Gastrocnemius medialis (tissue), 4 donors: Measurements from ENCODE around the gene PSD. TPM values are rescaled to one million over a fixed set of nuclear protein-coding genes. Genes with fewer than 3 reads are reported as not detected.

ENCODE experiments used
- ATAC-seq, 2 donors: fragments of 150-250 bp; one replicate each; pipeline ENCODE4 v1.9.1; 2016
- DNase-seq, 2 donors: peaks; one replicate each; pipeline ENCODE4 v3.0.0-alpha.2; 2019
- H3K27ac ChIP-seq, 4 donors: fragments of 200-600 bp; sonication (generic); 1 replicate in 1 of 4; 2 replicates in 3 of 4; pipeline ENCODE4 v1.5.1; 2016 to 2018; ENCODE audit warnings: mild to moderate bottlenecking in 2 of 4, moderate library complexity in 1 of 4
- H3K27me3 ChIP-seq, 3 donors: fragments of 200-600 bp; sonication (generic) in 2 of 3; 1 replicate in 1 of 3; 2 replicates in 2 of 3; pipeline versions ENCODE4 v1.5.1 to v1.6.0; 2016 to 2019; ENCODE audit warnings: mild to moderate bottlenecking in 1 of 3, moderate library complexity in 1 of 3
- H3K36me3 ChIP-seq, 2 donors: fragments of 200-600 bp; sonication (generic) in 1 of 2; one replicate each; pipeline ENCODE4 v1.5.1; 2017 to 2018
- H3K4me1 ChIP-seq, 2 donors: fragments of 200-600 bp; sonication (generic) in 1 of 2; one replicate each; pipeline ENCODE4 v1.5.1; 2016 to 2017; ENCODE audit warnings: mild to moderate bottlenecking in 2 of 2
- H3K4me3 ChIP-seq, 4 donors: fragments of 200-600 bp; sonication (generic) in 3 of 4; 1 replicate in 1 of 4; 2 replicates in 3 of 4; pipeline ENCODE4 v1.5.1; 2016 to 2019; ENCODE audit warnings: mild to moderate bottlenecking in 2 of 4
- H3K9me3 ChIP-seq, 3 donors: fragments of 200-600 bp; sonication (generic) in 2 of 3; 1 replicate in 1 of 3; 2 replicates in 2 of 3; pipeline ENCODE4 v1.5.1; 2016 to 2019
- CTCF ChIP-seq, 5 experiments: fragments of 450-650 bp in 3 of 5; fragments of 200-600 bp in 2 of 5; sonication (generic) in 2 of 5; IDR thresholded peaks in 4 of 5; conservative IDR thresholded peaks in 1 of 5; 1 replicate in 4 of 5; 2 replicates in 1 of 5; pipeline ENCODE4 v1.5.1; 2016 to 2019; ENCODE audit warnings: antibody characterized with exemption in 5 of 5, mild to moderate bottlenecking in 3 of 5, moderate library complexity in 3 of 5
- POLR2A ChIP-seq, 2 donors: fragments of 450-650 bp; IDR thresholded peaks; one replicate each; pipeline ENCODE4 v1.6.1; 2017; ENCODE audit warnings: antibody characterized with exemption in 2 of 2, mild to moderate bottlenecking in 2 of 2, moderate library complexity in 2 of 2
- in situ Hi-C, 4 donors: fragments of 200-750 bp; cut with MboI; loops; one replicate each; pipeline versions ENCODE4 v1.15.0 to v1.8.0; 2017; ENCODE audit warnings: low sequenced_read_pairs in 4 of 4
- intact Hi-C: fragments of 100-400 bp; cut with DNase I; formaldehyde crosslinking; loops from one replicate; pipeline ENCODE4 v1.15.1; 2023; ENCODE audit warnings: low total_unique reads
- total RNA-seq, 4 donors: library from RNA; depleted of rRNA; stranded (reverse); fragments of >200 nt; gene quantifications; one replicate each; pipeline versions ENCODE4 v1.1.0 to v1.2.3, GENCODE V29; 2016

The PSD gene
- total RNA-seq, 4 donors from 2014 or later = 0.35 to 2.6 TPM; not detected in 2

GRCh38 chr10:102449321-102450123 is 30.9 kb upstream of the PSD start:
- H3K36me3 ChIP-seq = no peaks in the 10 kb centered on the region
- DNase-seq (peak in 1 of 2 donors; percentile 52), ATAC-seq (peak; percentile 16 to 21)
- in situ Hi-C loops (no loop called here), intact Hi-C loops (loop anchor here (1.0 to 2.0 kb wide), 3 partner anchors 17 to 51 kb away; partner anchors contain the start of gene CUEDC2)
- peaks cover 10 to 16% of the 10 kb centered on the region in 2 donors for H3K4me1 ChIP-seq
- TF ChIP-seq CTCF (IDR thresholded peaks at IDR 0.05 in 4 of 5, conservative IDR thresholded peaks at IDR 0.05 in 1 of 5) = no peak
- TF ChIP-seq POLR2A (IDR thresholded peaks at IDR 0.05) = no peak
- peak overlapping the region; percentile 42 to 98 (median 74) for H3K4me3 ChIP-seq
- peak overlapping the region; percentile 60 to 93 (median 82) for H3K27ac ChIP-seq
- no peaks in the 10 kb centered on the region for H3K27me3 ChIP-seq
- no peaks in the 10 kb centered on the region for H3K9me3 ChIP-seq

GRCh38 chr10:102444851-102445250 is 26.3 kb upstream of the PSD start:
- H3K36me3 ChIP-seq = no peaks in the 10 kb centered on the region
- no peak for DNase-seq
- TF ChIP-seq POLR2A (IDR thresholded peaks at IDR 0.05) (no peak), CTCF (IDR thresholded peaks at IDR 0.05 in 4 of 5, conservative IDR thresholded peaks at IDR 0.05 in 1 of 5) (no peak)
- no peak overlapping the region for H3K27ac ChIP-seq
- intact Hi-C loops = no loop called here
- H3K4me3 ChIP-seq = no peak overlapping the region
- no peak for ATAC-seq
- peaks cover 0 to 3% of the 10 kb centered on the region in 2 donors for H3K4me1 ChIP-seq
- in situ Hi-C loops = no loop called here
- no peaks in the 10 kb centered on the region for H3K27me3 ChIP-seq
- no peaks in the 10 kb centered on the region for H3K9me3 ChIP-seq

GRCh38 chr10:102438374-102438773 is 19.8 kb upstream of the PSD start:
- ATAC-seq = no peak
- no peak for DNase-seq
- Histone ChIP-seq H3K9me3 (no peaks in the 10 kb centered on the region), H3K4me3 (no peak overlapping the region), H3K27me3 (peaks cover 6 to 11% (median 9%) of the 10 kb centered on the region in 3 donors), H3K36me3 (no peaks in the 10 kb centered on the region), H3K4me1 (no peaks in the 10 kb centered on the region), H3K27ac (no peak overlapping the region)
- intact Hi-C loops = no loop called here
- TF ChIP-seq POLR2A (IDR thresholded peaks at IDR 0.05) (no peak), CTCF (IDR thresholded peaks at IDR 0.05 in 4 of 5, conservative IDR thresholded peaks at IDR 0.05 in 1 of 5) (no peak)
- in situ Hi-C loops = no loop called here

GRCh38 chr10:102437515-102437914 is 18.9 kb upstream of the PSD start:
- intact Hi-C loops = no loop called here
- Histone ChIP-seq H3K27me3 (peaks cover 6 to 11% (median 9%) of the 10 kb centered on the region in 3 donors), H3K36me3 (no peaks in the 10 kb centered on the region), H3K4me3 (no peak overlapping the region), H3K9me3 (no peaks in the 10 kb centered on the region), H3K27ac (no peak overlapping the region), H3K4me1 (no peaks in the 10 kb centered on the region)
- DNase-seq (no peak), ATAC-seq (no peak)
- in situ Hi-C loops = no loop called here
- TF ChIP-seq POLR2A (IDR thresholded peaks at IDR 0.05) = no peak
- TF ChIP-seq CTCF (IDR thresholded peaks at IDR 0.05 in 4 of 5, conservative IDR thresholded peaks at IDR 0.05 in 1 of 5) = no peak
